GM18909 (cell line): Measurements from ENCODE around the gene RNF13.
"Not testable (repeated sequence)": the region's sequence is repeated elsewhere in the genome, so short reads cannot be mapped to it uniquely, and the experiment has no call there.

Experiments used
- ATAC-seq: cut with Tn5 transposase; IDR thresholded peaks from one replicate; pipeline ENCODE4 v1.9.1; 2021; ENCODE audit warnings: mild to moderate bottlenecking; ENCODE audit not compliant: unreplicated experiment, poor library complexity

Gene RNF13

GRCh38 chr3:149800693-149801092 lies 12.3 kb upstream of the RNF13 start:
- no peak for ATAC-seq

GRCh38 chr3:149801195-149801594 lies 11.8 kb upstream of the RNF13 start:
- ATAC-seq, result no peak

- no peak for ATAC-seq
Measured at GRCh38 chr3:149801639-149802038, 11.4 kb upstream of the RNF13 start.

- no peak for ATAC-seq
Measured at GRCh38 chr3:149806171-149806778, 6.7 kb upstream of the RNF13 start.

GRCh38 chr3:149808209-149808829 lies 4.7 kb upstream of the RNF13 start:
- ATAC-seq, result no peak

- no peak for ATAC-seq
Measured at GRCh38 chr3:149809699-149810098, 3.3 kb upstream of the RNF13 start.

- no peak for ATAC-seq
Measured at GRCh38 chr3:149810846-149811245, 2.2 kb upstream of the RNF13 start.

GRCh38 chr3:149812165-149812605 lies 830 bp upstream of the RNF13 start:
- ATAC-seq, result no peak

- ATAC-seq, result peak; percentile 26
Measured at GRCh38 chr3:149813367-149814281, 609 bp downstream of the RNF13 start.

- ATAC-seq, result no peak
Measured at GRCh38 chr3:149815321-149815720, 2.3 kb downstream of the RNF13 start.

GRCh38 chr3:149815728-149816127 lies 2.7 kb downstream of the RNF13 start:
- no peak for ATAC-seq

- ATAC-seq, result no peak
Measured at GRCh38 chr3:149816311-149816710, 3.3 kb downstream of the RNF13 start.

GRCh38 chr3:149816986-149817385 lies 4.0 kb downstream of the RNF13 start:
- no peak for ATAC-seq

GRCh38 chr3:149819432-149819831 lies 6.4 kb downstream of the RNF13 start:
- ATAC-seq, result no peak

- no peak for ATAC-seq
Measured at GRCh38 chr3:149820183-149820582, 7.2 kb downstream of the RNF13 start.

GRCh38 chr3:149826636-149827035 lies 13.6 kb downstream of the RNF13 start:
- ATAC-seq, result no peak

GRCh38 chr3:149828390-149828789 lies 15.4 kb downstream of the RNF13 start:
- no peak for ATAC-seq

GRCh38 chr3:149829631-149830030 lies 16.6 kb downstream of the RNF13 start:
- not testable (repeated sequence) for ATAC-seq

- no peak for ATAC-seq
Measured at GRCh38 chr3:149830902-149831301, 17.9 kb downstream of the RNF13 start.

- ATAC-seq, result no peak
Measured at GRCh38 chr3:149831321-149831720, 18.3 kb downstream of the RNF13 start.

GRCh38 chr3:149832086-149832485 lies 19.1 kb downstream of the RNF13 start:
- no peak for ATAC-seq
